ENCODE data around the gene RASGEF1B. TPM values are rescaled to one million over a fixed set of nuclear protein-coding genes. Genes with fewer than 3 reads are reported as not detected.
A peak's percentile ranks its signal among the peaks of the same experiment; 100 is the strongest.

The RASGEF1B gene
- total and polyA plus RNA-seq, 9 of the 15 experiments (the other 6 are each of a cell fraction or from before 2014, with no cell fraction given), result 0.04 to 0.57 (median 0.22) TPM

GRCh38 chr4:81418572-81418971 lies 53.1 kb downstream of the RASGEF1B start:
- Histone ChIP-seq H3K9me3 (replicated peaks; ENCODE audit: control insufficient read depth, insufficient read depth, low read depth, low read length) (no peaks in the 10 kb centered on the region), H2AFZ (ENCODE audit: low read depth, low read length) (peak overlapping the region; percentile 52; the same call in 1 of the 2 replicates), H3K4me3 (no peak overlapping the region), H3K4me2 (ENCODE audit: insufficient read depth, low read length) (peak overlapping the region; percentile 2; the same call in 1 of the 2 replicates), H3K9me1 (ENCODE audit: control insufficient read depth, insufficient read depth, low read length) (no peaks in the 10 kb centered on the region), H3K9ac (ENCODE audit: insufficient read depth in 1 of 2, low read depth in 2 of 2, low read length in 2 of 2) (peak overlapping the region in 1 of 2 experiments; percentile 26; a peak in 1 of 4 replicates), H3K27ac (ENCODE audit: extremely low read depth, low read depth, low read length) (no peak overlapping the region; the same call in 2 of the 3 replicates), H3K36me3 (ENCODE audit: control insufficient read depth, insufficient read depth, low read length) (no peaks in the 10 kb centered on the region), H4K20me1 (replicated peaks; ENCODE audit: control insufficient read depth, insufficient read depth, low read length) (no peaks in the 10 kb centered on the region), H3K4me1 (replicated peaks in 1 of 2; ENCODE audit: control insufficient read depth in 2 of 2, insufficient read depth in 2 of 2, low read length in 2 of 2) (peaks cover 7 to 53% of the 10 kb centered on the region in 2 experiments), H3K27me3 (ENCODE audit: control insufficient read depth in 2 of 2, insufficient read depth in 2 of 2, low read length in 2 of 2) (no peaks in the 10 kb centered on the region), H3K79me2 (ENCODE audit: control insufficient read depth, insufficient read depth, low read length) (no peaks in the 10 kb centered on the region)
- CTCF ChIA-PET (ENCODE audit: low intra/inter-chr PET ratio), result no interaction called here
- in situ Hi-C loops (cut with MboI), result loop anchor here (10.0 kb wide), 1 partner anchor 416 kb away; no protein-coding TSS in a partner anchor
- TF ChIP-seq SMAD4 (CRISPR knock-in tag; conservative IDR thresholded peaks at IDR 0.05) (no peak), RB1 (IDR thresholded peaks at IDR 0.05; ENCODE audit: low read depth) (no peak), FOXA1 (IDR thresholded peaks at IDR 0.05; ENCODE audit: borderline replicate concordance) (no peak), PHF8 (IDR thresholded peaks at IDR 0.05; ENCODE audit: borderline replicate concordance, low read length) (no peak), ZKSCAN3 (CRISPR knock-in tag; IDR thresholded peaks at IDR 0.05) (no peak), GMEB1 (CRISPR knock-in tag; IDR thresholded peaks at IDR 0.05) (no peak)
- FAIRE-seq, result no peak
- intact Hi-C loops (cut with micrococcal nuclease), result no loop called here
- BruUV-seq (replicated peaks), result no TSS peak
- ATAC-seq, result no peak
- POLR2A ChIA-PET, result no interaction called here
- WGBS (ENCODE audit: insufficient coverage, low coverage, missing lambda C conversion rate), result 0% methylated on average over 1 of the region's 1 CpG
- no peak for DNase-seq (ENCODE audit: extremely low read depth in 1 of 4, low spot score in 3 of 4)

Data from K562 (cell line).